Stimulated activated CD4-positive, alpha-beta T cell treated with anti-CD3 and anti-CD28 coated beads, TNF-alpha, amount 100 ng/mL, for 4 hours (primary cell): ENCODE data around the gene MYZAP.
"Not testable (repeated sequence)": the region's sequence is repeated elsewhere in the genome, so short reads cannot be mapped to it uniquely, and the experiment has no call there.

Experiments used
- DNase-seq, 3 experiments: peaks; one replicate each; pipeline ENCODE4 v3.0.0-alpha.2; 2020; ENCODE audit warnings: low read depth in 3 of 3

Gene MYZAP

DNA sequence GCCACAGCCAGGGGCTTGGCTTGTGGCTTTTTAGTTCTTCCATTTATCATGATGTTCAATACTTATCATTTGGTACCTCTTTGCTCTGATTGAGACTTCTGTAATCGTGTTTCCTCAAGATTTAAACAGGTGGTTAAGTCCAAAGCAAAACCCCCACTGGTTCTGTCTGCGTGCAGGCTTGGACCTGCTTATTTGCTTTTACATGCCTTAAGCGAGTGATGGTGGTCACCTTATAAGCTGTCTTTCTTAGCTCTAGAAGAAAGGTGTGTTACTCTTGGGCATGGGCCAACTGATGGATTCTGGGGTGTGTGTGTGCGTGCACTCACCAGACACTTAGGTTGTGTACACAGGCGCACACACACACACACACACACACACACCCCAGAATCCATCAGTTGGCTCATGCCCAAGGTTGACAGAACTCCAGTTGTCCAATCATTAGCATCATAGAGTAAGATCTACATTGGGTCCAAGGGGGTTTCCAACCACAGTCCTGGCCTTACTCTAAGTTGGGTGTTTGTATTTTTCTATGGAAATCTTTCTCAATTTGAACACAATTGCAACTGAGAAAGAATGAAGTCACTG is 1.2 kb downstream of the MYZAP start:
- DNase-seq: no peak

DNA sequence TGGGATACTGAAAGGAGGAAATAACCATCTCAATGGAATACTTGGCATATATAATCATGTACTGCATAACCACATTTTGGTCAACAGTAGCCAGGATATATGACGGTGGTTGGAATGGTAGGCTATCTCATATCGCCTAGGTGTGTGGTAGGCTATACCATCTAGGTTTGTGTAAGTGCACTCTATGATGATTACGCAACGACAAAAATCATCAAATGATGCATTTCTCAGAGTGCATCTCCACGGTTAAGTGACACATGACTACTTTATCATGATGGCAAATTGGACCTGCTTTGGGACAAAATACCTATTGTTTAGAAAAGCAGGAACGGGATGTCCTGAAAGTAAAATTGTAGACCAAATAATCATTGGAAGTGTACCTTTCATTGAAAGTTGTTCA is 2.8 kb downstream of the MYZAP start:
- no peak for DNase-seq

GRCh38 chr15:57595011-57595866 is 3.5 kb downstream of the MYZAP start:
- no peak for DNase-seq

GRCh38 chr15:57596301-57596855 is 4.7 kb downstream of the MYZAP start:
- DNase-seq: no peak

DNA sequence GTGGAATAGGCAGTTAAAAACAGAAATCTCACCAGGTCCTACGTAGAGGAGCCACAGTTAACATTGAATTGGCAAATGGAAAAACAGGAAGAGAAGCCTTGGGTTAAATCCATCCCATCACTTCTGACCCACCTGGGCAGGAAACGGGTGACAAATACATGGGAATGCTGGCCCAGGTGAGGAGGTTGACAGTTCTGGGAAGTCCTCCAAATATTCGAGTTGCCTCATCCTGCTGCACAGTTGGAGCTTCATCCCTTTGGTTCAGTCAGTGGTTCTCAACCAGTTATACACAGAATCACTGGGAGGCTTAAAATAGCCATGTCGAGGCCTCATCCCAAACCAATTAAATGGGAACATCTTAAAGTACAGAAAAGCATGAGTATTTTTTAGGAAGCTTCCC is 5.3 kb downstream of the MYZAP start:
- no peak for DNase-seq

DNA sequence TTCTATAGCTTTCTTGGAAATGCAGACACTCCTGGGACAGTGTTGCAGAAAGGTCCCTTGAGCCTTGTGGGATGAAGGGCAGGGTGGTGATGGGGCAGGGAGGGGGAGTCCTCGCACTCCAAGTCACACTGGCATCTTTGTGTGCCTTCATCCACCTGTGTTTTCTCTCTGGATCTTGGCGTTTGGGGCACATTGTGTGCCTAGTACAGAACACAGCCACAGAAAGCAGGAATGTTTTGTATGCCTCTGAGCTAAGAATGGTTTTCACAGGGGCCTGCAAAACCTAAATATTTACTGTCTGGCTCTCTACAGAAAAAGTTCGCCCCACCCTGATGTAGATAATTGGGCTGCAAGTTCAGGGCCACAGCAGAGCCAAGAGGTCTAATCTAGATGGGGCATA is 5.7 kb downstream of the MYZAP start:
- no peak for DNase-seq

DNA sequence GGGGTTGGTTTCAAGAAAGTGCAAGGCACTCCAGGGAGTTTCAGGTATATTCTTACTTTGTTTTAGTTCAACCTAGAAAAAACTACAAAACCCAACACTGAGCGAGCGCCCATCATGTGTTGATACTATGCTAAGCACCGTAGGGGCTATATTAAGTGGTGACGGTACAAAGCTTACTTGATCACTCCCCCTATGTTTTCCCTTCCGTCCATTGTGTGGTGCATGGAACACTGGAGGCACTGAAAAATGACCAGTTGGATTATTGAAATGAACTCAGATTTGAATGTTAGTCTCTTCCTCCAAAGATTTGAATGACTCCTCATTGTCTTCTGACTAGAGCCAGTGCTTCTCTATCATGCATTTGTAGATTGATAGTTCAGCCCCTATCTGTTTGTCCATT is 6.6 kb downstream of the MYZAP start:
- no peak for DNase-seq

GRCh38 chr15:57599296-57599810 is 7.6 kb downstream of the MYZAP start:
- DNase-seq: no peak

- DNase-seq: no peak
Observed at GRCh38 chr15:57600197-57600596, 8.5 kb downstream of the MYZAP start.

- DNase-seq: no peak
Observed at GRCh38 chr15:57604507-57604906, 12.8 kb downstream of the MYZAP start.

DNA sequence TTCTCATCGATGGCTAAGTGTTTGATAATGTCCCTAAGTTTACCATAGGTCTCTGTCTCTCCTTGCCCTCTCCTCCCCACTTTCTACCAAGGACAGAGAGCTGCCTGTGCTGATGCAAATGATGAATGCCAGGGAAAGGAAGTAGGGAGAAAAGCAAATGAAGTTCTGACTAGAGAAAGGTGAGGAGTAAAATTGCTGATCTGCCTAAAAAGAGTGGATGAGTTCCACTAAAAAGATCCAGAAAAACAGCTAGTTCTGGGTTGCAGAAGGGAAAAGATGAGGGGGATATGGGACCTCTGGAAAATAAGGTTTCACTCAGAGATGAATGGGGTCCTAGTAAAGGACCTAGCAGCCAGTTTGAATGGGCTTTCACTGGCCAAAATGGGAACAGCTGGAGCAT is 13.8 kb downstream of the MYZAP start:
- no peak for DNase-seq

DNA sequence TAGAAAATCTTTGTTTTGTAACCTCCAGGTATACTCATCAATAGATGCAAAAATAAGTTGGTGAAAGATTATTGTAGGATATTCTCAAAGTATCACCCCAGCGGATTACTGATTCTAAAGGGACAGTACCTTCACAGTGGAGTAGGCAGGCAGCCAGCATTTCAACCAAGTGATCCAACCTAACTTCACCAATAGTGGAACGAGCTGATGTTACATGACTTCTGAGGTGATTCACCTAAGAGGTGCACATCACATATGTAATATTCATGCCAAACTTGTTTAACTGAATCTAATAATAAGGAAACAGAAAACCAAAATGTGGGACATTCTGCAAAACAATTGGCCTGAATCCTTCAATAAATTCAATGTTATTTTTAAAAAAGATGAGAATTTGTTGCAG is 14.3 kb downstream of the MYZAP start:
- no peak for DNase-seq

DNA sequence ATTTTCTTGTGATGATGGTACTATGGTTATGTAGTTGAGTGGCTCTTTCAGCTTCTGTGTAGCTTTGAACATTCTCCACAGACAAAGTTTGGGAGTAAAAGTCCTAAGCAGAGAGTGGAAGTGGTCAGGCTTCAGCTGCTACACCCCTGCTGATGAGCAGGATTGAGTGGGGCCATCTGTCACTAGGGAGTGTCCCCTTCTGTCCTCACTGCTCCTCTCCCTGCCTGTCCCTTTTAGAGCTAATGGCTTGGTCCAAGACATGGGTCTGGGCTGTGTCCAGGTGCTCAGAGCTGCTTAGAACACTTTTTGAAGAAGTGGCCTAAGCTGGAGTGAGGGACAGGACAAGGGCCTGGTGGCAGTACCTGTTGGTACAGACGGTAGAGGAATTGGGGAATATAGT is 15.1 kb downstream of the MYZAP start:
- no peak for DNase-seq

- no peak for DNase-seq
Observed at GRCh38 chr15:57607570-57608000, 15.9 kb downstream of the MYZAP start.

GRCh38 chr15:57609805-57610529 is 18.3 kb downstream of the MYZAP start:
- no peak for DNase-seq

DNA sequence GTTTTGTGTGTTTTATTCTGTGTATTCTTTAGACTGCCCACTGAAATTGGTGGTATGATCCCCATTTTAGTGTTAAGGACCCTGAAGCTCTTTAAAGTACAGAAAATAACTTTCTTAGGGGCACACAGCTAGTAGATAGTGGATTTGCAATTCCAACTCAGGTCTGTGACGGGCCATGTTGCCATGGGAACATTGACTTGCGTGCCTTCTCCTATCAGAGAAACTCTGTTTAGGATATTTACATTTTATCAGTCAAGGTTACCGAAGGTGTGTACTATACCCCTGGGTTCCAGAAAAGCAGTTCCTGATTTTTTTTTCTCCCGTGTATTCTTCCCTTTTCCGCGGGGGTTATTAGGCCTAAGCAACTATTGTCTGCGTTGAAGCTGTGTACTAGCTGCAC is 19.4 kb downstream of the MYZAP start:
- no peak for DNase-seq

- no peak for DNase-seq
Observed at GRCh38 chr15:57611938-57612337, 20.2 kb downstream of the MYZAP start.

GRCh38 chr15:57614241-57614640 is 22.5 kb downstream of the MYZAP start:
- DNase-seq: no peak

GRCh38 chr15:57615951-57616496 is 24.3 kb downstream of the MYZAP start:
- not testable (repeated sequence) for DNase-seq

GRCh38 chr15:57618325-57618724 is 26.6 kb downstream of the MYZAP start:
- no peak for DNase-seq

- no peak for DNase-seq
Observed at GRCh38 chr15:57619746-57620145, 28.0 kb downstream of the MYZAP start.

- DNase-seq: no peak
Observed at GRCh38 chr15:57624730-57625129, 33.0 kb downstream of the MYZAP start.
